GM19463 (cell line): ENCODE results near the gene PPP1R1B.
A peak's percentile ranks its signal among the peaks of the same experiment; 100 is the strongest.

ENCODE experiments used
- ATAC-seq: cut with Tn5 transposase; IDR thresholded peaks from one replicate; pipeline ENCODE4 v1.9.1; 2021; ENCODE audit warnings: mild to moderate bottlenecking, moderate library complexity; ENCODE audit not compliant: unreplicated experiment

Gene PPP1R1B

DNA sequence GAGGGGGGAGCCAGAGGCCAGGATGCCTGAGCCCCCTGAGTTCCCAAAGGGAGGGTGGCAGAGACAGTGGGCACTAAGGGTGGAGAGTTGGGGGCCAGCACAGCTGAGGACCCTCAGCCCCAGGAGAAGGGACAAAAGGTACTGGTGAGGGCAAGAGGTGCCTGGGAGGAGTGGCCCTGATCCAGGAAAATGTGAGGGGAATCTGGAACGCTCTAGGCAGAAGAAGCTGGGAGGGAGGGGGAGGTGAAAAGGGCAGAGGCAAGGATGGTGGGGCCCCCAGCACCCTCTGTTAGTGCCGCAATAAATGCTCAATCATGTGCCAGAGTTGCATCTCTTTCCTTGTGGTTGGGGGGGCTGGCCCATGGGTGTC lies 39.5 kb downstream of the PPP1R1B start:
- no peak for ATAC-seq

DNA sequence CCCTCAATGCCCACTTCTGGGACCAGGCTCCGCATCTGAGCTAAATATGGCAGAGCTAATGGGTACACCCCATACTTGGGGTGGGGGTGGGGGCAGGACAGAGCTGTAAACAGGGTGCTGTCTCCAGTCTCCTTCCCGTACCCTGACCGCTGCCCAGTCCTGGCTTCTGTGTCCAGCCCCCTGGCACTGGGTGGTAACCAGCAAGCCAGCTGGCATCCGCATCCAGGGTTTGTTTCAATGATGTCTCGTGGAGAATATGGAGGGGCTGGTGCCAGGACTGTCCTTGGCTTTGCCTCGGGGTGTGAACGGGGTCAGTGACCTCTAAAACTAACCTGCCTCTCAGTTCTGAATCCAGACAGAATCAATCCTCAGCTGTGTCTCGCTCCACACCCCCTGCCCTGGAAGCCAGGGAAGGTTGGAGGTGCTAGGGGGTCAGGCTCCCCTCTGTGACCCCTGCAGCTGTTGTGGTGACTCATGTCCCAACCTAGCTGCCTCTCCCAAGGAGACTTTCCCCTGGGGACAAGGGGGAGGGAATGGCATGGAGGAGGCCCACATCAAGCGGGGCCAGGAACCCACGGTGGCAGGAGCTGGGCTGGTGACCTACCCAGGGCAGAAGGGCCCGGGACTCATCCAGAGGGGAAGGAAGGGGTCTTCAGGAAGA lies 40.0 kb downstream of the PPP1R1B start:
- ATAC-seq = no peak

DNA sequence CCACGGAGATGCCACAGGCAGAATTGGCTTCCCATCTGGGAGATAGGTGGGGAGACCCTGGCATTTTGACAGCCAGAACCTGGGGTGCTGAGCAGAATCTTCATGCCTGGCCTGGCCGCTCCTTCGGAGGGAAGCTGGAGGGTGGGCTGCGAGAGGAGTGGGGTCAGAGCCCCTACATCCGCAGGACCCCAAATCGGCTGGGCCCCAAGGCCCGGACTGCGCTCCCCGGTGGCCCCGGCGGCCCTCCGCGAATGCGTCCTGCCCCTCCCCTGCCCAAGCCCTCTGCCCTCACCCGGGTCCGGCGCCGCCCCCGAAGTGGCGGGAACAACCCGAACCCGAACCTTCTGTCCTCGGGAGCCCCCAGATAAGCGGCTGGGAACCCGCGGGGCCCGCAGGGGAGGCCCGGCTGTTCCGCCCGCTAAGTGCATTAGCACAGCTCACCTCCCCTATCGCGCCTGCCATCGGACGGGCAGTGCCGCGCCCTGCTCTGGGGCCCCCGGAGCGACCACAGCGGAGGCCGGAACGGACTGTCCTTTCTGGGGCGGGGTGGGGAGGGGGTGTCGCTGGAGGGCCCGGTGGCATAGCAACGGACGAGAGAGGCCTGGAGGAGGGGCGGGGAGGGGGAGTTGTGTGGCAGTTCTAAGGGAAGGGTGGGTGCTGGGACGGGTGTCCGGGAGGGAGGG lies 40.7 kb downstream of the PPP1R1B start:
- no peak for ATAC-seq

DNA sequence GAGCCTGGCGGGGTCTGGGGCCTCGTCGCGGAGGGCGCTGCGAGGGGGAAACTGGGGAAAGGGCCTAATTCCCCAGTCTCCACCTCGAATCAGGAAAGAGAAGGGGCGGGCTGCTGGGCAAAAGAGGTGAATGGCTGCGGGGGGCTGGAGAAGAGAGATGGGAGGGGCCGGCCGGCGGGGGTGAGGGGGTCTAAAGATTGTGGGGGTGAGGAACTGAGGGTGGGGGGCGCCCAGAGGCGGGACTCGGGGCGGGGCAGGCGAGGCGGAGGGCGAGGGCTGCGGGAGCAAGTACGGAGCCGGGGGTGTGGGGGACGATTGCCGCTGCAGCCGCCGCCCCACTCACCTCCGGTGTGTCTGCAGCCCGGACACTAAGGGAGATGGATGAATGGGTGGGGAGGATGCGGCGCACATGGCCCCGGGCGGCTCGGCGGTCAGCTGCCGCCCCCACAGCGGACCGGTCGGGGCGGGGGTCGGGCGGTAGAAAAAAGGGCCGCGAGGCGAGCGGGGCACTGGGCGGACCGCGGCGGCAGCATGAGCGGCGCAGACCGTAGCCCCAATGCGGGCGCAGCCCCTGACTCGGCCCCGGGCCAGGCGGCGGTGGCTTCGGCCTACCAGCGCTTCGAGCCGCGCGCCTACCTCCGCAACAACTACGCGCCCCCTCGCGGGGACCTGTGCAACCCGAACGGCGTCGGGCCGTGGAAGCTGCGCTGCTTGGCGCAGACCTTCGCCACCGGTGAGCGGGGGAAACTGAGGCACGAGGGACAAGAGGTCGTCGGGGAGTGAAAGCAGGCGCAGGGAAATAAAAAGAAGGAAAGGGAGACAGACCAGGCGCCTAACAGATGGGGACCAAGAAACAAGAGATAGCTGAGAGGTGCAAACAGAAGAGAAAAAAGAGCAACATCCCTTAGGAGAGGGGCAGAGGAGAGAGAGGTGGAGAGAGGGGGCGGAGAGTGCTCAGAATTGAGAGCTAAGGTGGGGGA lies 41.5 kb downstream of the PPP1R1B start, which contains the start of gene PNMT:
TSS of gene PNMT (plus strand) at position 509 of the 980 bp plus-strand sequence. CDS start at position 532, 23 bp downstream.
- ATAC-seq = no peak

DNA sequence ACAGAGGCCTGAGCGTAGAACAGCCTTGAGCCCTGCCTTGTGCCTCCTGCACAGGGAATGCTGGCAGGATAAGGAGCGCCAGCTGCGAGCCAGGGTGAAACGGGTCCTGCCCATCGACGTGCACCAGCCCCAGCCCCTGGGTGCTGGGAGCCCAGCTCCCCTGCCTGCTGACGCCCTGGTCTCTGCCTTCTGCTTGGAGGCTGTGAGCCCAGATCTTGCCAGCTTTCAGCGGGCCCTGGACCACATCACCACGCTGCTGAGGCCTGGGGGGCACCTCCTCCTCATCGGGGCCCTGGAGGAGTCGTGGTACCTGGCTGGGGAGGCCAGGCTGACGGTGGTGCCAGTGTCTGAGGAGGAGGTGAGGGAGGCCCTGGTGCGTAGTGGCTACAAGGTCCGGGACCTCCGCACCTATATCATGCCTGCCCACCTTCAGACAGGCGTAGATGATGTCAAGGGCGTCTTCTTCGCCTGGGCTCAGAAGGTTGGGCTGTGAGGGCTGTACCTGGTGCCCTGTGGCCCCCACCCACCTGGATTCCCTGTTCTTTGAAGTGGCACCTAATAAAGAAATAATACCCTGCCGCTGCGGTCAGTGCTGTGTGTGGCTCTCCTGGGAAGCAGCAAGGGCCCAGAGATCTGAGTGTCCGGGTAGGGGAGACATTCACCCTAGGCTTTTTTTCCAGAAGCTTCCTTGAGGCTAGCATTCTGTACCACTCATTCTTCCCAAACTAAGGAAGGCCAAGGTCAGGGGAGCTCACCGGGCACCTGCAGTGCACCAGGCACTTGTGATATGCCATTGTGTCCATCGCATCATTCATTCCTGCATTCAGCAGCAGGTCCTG lies 43.4 kb downstream of the PPP1R1B start:
- no peak for ATAC-seq

DNA sequence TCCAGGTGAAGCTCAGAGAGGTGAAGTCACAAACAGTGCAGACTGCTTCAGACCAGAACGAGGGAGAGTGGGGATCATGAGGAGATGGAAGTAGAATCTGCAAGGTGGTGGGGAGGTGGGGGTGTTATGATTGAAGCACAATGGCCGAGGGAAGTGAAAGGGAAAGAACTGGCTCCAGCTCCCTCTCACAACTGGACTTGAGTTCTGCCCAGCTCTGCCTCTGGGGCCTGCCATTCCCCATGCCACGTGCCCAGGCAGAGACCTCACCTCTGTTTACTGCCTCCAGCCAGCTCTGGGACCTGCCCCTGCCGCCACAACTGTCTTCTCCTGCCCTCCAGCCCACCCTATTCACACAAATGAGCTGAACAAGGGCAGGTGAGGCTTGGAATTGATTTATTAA lies 44.0 kb downstream of the PPP1R1B start:
- ATAC-seq = no peak

DNA sequence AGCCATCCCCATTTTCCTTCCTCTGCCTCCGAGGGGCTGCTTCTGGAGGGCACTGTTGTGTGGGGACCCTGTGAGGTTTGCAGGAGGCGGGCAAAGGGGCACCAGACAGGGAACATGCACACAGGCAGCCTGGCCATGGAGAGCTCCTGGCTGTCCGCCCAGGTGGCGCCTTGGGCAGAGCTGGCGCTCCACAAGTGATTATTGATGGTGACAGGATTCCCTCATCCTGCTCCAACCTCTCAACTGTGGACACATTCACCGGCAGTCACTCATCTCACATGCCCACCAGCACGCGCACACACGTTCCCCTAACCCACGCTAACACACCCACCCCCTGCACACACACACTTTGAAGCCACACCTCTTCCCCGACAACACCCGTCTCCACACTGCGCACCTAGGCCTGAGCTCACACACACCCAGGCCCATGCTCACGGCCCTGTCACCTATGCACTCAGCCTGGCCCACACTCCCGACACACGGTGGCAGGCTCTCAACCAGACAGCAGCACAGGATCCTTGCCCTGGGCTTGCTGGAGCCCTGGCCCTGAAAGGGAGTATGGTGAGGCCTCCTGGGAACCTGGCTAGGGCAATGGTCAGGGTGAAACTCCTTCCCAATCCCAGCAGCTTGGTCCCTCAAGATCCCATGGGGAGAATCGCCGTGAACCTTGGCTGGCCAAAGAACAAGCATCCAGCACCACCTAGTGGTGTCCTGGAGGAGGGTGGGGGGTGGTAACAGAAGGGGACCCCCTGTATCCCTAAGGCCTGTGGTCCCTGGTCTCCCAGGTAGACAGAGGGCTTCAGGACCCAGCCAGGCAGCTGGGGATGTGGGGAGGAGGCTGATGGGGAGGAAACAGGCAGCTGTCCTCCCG lies 45.1 kb downstream of the PPP1R1B start:
- ATAC-seq = no peak

DNA sequence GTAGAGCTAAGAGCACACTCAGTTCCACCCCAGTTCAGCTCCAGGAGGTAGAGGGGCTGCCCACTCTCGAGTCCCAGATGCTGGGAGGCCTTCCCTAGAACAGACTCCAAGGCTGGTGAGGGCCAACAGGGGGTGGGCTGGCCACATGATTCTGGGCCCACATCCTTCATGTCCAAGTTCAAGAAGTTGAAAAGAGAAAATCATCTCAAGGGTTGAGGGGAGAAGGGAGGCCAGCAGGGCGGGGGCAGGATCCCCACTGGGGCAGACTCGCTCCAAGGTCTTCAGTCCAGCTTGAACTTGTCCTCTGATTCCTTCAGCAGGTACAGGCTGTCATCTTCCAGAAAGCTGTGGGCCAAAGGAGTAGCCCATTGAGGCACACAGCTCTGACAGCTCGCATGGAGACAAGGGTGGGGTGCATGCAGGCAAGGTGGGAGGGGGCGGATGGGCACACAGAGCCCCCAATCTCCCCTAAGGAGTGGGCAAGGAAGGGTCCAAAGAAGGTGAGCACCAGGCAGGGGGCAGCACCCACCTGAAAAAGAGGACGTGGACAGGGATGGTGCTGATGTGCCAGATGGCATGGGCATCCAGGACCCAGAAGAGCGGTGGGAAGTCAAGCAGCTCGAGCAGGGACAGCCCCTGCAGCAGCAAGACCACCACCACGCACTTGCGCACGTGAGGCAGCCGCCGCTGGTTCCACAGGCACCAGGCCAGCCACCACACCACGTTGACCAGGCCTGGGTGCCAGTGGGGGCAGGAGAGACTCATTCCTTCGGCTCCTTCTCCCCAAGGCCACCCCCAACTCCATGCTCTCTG lies 46.0 kb downstream of the PPP1R1B start:
- ATAC-seq = no peak

DNA sequence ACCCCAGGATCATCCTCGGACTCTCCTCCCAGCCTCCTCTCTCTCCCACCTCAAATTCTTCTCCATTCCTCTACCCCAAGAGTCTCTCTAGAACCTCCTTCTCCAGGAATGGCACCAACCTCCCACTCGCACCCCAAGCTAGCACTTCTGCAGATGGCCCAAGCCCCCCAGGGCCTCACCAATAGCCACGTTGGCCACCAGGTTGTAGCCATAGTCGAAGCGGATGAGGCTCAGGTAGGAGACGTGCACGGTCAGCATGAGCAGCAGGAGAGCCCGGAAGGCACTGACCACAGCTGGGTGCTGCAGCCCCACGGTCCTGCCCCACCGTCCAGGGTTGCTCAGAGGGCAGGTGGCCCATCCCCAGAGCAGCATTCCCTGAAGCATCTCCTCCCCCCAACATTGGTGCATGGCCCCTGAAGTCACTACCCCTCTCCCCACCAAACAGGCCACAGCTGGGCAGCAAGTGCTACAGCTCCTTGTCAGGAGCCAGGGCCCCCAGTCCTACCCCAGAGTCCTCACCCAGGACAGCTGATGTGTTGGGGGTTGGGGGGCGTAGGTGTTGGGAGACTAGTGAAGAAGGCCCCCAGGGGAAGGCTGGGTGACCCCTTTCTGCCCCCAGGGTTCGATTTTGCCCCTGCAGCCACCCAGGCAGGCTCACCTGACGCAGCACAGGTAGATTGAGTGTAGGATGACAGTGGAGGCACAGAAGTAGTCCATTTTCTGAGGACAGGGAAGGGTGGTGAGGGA lies 46.8 kb downstream of the PPP1R1B start:
- no peak for ATAC-seq

DNA sequence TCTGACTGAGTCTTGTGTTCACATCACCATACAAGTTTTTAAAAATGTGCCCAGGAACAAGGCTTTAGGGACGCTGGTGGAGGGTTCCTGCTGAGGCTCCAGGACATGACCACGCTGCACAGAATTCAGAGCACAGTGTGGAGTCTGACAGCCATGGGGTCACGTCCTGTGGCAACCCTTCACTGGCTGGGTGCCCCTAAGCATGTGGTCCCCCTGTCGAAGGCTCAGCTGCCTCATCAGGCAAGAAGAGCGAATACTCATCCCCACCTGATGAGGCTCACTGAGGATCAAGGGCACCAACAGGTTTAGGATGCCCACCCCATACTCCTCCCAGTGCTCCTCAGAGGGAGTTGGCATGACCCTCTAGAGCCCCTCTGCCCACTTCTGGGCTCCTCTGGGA lies 47.4 kb downstream of the PPP1R1B start:
- no peak for ATAC-seq

DNA sequence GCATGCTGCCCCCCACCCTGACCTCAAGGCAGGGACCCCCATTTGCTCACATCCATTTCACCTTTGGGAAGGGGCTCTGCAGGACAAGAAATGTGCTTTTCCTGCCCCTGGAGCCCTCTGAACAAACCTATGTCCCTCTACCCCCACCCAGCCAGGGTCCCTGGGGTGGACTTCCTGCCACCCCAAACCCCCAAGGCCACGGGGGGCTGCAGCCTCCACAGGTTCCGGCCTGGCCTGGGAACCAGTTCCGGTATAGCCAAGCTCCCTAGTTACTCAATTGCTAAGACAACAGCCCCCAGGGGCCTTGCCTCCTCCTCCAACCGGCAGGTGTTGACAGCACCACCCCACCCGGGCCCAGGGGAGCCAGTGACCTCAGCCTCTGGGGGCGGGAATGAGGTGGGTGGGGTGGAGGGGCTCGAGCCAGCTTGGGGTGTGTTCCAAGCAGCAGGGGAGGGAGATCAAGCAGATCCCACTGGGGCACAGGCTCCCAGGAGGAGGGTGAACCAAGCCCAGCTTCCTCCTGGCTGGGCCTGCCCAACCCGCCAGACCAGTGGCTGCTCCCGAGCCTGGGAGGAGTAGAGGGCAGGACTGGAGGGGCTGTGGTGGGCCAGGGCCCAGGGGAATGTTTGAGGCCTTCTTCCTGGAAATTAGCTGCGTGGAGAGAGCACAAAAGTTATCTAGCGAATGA lies 48.1 kb downstream of the PPP1R1B start:
- peak; percentile 59 for ATAC-seq

DNA sequence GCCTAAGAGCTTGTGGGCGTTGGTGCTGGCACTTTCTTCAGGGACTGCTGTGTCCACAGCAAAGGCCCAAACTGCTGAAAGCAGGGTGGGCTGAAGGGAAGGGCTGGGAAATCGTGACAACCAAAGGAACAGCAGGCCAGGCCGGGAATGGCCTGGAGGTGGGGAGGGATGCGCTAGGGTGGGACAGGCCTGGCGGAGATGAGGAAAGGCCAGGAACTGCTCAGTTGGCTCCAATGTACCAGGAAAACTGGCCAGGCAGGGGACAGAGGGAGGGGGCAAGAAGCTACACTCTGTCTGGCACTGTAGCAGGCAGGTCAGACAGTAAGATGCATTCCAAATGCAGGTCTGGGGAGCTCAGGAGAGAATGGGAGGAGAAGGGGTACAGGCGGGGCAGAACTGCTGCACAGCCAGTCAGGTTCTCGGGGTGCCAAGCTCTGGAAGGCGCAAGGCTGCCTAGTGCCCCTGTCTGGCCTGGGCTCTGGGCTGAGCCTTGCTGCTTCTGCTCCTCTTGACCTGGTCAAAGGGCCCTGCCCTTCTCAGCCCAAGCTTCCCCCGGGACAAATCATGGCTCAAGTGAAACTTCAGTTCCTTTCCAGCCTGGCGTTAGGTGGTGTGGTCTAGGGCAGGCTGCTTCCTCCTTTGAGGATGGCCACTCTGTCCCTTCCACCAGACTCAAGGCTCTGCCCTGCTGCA lies 48.8 kb downstream of the PPP1R1B start:
- ATAC-seq = no peak

DNA sequence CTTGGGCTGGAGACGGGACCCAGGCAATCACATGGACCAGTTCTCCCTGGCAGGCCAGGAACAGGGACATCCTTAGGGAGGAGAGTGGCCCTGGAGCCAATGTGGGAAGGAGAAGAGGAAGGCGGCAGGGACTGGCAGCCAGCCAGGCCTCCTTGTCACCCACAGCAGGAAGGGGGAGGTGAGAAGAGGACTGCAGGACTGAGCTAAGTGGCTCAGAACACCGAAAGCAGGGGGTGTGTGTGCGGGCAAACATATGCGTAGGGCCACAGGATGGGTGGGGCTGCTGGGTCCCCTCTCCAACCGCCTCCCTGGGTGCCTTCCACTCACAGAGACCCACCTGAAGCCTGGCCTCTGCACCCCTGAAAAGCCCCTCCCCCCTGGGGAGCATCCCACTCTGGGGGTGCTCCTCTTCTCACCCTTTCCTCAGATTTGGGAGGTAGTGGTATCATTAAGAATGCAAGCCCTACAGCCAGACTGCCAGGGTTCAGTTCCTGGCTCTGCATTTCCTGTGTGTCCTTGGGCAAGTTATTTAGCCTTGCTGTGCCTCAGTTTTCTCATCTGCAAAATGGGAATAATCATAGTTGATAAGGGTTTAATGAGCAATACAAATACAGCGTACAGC lies 49.6 kb downstream of the PPP1R1B start:
- ATAC-seq = peak; percentile 52

DNA sequence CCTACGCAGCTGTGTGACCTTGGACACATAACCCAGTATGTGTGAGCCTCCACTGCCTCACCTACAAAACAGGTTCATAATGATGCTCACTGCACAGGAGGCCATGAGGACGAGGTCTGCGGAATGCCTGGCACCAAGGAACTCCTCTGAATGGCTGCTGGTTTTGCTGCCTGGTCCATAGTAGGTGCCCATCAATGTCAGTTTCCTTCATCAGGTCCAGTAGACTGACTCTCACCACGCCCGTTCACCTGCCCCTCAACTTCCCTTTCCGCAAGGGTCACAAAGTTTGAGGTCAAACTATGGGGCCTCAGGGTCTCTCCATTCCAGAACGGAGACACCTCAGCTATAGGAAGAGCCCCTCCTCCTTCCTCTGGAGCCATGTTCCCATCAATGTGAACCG lies 50.3 kb downstream of the PPP1R1B start:
- ATAC-seq = no peak

DNA sequence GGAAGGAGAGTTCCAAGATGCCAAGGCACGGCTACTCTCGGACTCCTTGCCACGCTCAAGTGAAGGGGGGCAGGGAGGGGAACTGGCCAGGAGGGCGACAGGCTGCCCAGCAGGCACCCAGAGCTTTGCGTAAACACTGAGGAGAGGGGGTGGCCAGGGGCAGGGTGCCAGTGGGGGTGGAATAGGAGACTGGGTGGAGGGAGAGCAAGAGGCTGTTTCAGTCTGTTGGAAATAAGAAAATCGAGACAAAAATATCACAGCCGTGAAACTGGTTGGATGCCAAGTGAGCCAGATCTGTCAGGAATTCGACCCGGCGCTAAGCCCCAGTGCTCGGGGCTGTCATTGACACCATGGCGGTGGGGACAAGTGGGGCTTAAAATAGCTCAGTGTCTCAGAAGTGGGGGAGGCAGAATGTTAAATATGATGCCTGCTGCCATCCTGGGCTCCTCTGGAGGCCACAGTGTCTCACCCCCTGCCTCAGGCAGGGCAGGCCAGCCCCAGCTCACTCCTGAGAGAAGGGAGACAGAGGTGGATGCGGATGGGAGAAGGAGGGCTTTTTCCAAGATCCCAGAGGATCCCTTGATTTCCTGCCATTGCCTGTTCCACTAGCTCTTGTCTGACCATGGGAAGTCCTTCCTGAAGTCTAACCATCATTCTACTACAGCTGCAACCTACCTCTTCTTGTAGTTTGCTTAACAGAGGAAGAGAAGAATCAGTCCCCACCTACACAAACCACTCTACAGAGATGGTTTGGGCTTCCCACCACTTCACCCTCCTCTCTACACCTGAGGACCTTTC lies 51.0 kb downstream of the PPP1R1B start:
- ATAC-seq = no peak
